GM23338 (cell line): ENCODE data around the gene TMEM98. TPM values are rescaled to one million over a fixed set of nuclear protein-coding genes. Genes with fewer than 3 reads are reported as not detected.
A peak's percentile ranks its signal among the peaks of the same experiment; 100 is the strongest.

ENCODE experiments used
- ATAC-seq: fragments of 200-7000 bp; cut with Tn5 transposase; 3 replicates; pipeline ENCODE4 v1.9.1; 2020
- DNase-seq: peaks from one replicate; pipeline ENCODE4 v3.0.0-alpha.2; 2015; ENCODE audit warnings: low spot score
- H2AFZ ChIP-seq: fragments of 200-600 bp; sonication (generic); 2 replicates; pipeline ENCODE4 v1.8.0; 2016; ENCODE audit warnings: antibody characterized with exemption, mild to moderate bottlenecking, moderate library complexity
- H3F3A ChIP-seq: fragments of 200-600 bp; sonication (generic); replicated peaks from 2 replicates; pipeline ENCODE4 v1.8.0; 2017; ENCODE audit warnings: antibody characterized with exemption, mixed run types, low read depth
- H3K27ac ChIP-seq: fragments of 200-600 bp; sonication (generic); 2 replicates; pipeline ENCODE4 v1.6.1; 2016; ENCODE audit warnings: low read depth
- H3K27me3 ChIP-seq: fragments of 200-600 bp; sonication (generic); 2 replicates; pipeline ENCODE4 v1.8.0; 2016; ENCODE audit warnings: mild to moderate bottlenecking, mixed run types, moderate library complexity; ENCODE audit not compliant: insufficient read depth
- H3K36me3 ChIP-seq: fragments of 200-600 bp; sonication (generic); 2 replicates; pipeline ENCODE4 v1.8.0; 2016; ENCODE audit warnings: mild to moderate bottlenecking; ENCODE audit not compliant: insufficient read depth
- H3K4me1 ChIP-seq: fragments of 200-600 bp; sonication (generic); 2 replicates; pipeline ENCODE4 v1.8.0; 2016; ENCODE audit warnings: mild to moderate bottlenecking, moderate library complexity; ENCODE audit not compliant: insufficient read depth
- H3K4me2 ChIP-seq: fragments of 200-600 bp; sonication (generic); 2 replicates; pipeline ENCODE4 v1.7.1; 2017; ENCODE audit warnings: mixed run types
- H3K4me3 ChIP-seq: fragments of 200-600 bp; sonication (generic); 2 replicates; pipeline ENCODE4 v1.6.1; 2016; ENCODE audit warnings: mixed run types
- H3K79me2 ChIP-seq: fragments of 200-600 bp; sonication (generic); replicated peaks from 2 replicates; pipeline ENCODE4 v1.8.0; 2017; ENCODE audit warnings: mild to moderate bottlenecking; ENCODE audit not compliant: insufficient read depth
- H3K9me2 ChIP-seq: fragments of 200-600 bp; sonication (generic); 2 replicates; pipeline ENCODE4 v1.8.0; 2017; ENCODE audit not compliant: insufficient read depth
- H4K20me1 ChIP-seq: fragments of 200-600 bp; sonication (generic); replicated peaks from 2 replicates; pipeline ENCODE4 v1.8.0; 2017; ENCODE audit warnings: mild to moderate bottlenecking; ENCODE audit not compliant: insufficient read depth
- H3K27ac Mint-ChIP-seq: 2 replicates; pipeline ENCODE4 v1.8.0; 2020; ENCODE audit warnings: inconsistent platforms, mild to moderate bottlenecking, moderate library complexity, mixed read lengths
- H3K27me3 Mint-ChIP-seq: 3 replicates; pipeline ENCODE4 v1.8.0; 2022; ENCODE audit warnings: low read depth, mild to moderate bottlenecking, moderate library complexity, mixed read lengths, inconsistent platforms; ENCODE audit not compliant: insufficient read depth, poor library complexity
- H3K36me3 Mint-ChIP-seq: 3 replicates; pipeline ENCODE4 v1.8.0; 2021; ENCODE audit warnings: low read depth, mild to moderate bottlenecking, inconsistent platforms, moderate library complexity, mixed read lengths
- H3K4me1 Mint-ChIP-seq: 3 replicates; pipeline ENCODE4 v1.8.0; 2020; ENCODE audit warnings: mild to moderate bottlenecking, inconsistent platforms, mixed read lengths
- H3K4me3 Mint-ChIP-seq: 3 replicates; pipeline ENCODE4 v1.8.0; 2021; ENCODE audit warnings: moderate library complexity, mild to moderate bottlenecking, inconsistent platforms, mixed read lengths
- H3K9me3 Mint-ChIP-seq: 3 replicates; pipeline ENCODE4 v1.8.0; 2020; ENCODE audit warnings: moderate library complexity, mild to moderate bottlenecking, inconsistent platforms, mixed read lengths
- CREB1 ChIP-seq: fragments of 250-450 bp; sonication (Bioruptor Pico); IDR thresholded peaks from 2 replicates; pipeline ENCODE4 v1.5.0; 2020; ENCODE audit warnings: low read depth, mild to moderate bottlenecking, moderate library complexity
- CTCF ChIP-seq, 2 experiments: fragments of 200-600 bp in 1 of 2; sonication (generic) in 1 of 2; conservative IDR thresholded peaks; 2 replicates each; pipeline versions ENCODE4 v1.5.1 to v1.6.1; 2016 to 2017; ENCODE audit warnings: antibody characterized with exemption in 2 of 2, low read depth in 2 of 2, mild to moderate bottlenecking in 2 of 2, moderate library complexity in 1 of 2
- ETS1 ChIP-seq: IDR thresholded peaks from 2 replicates; pipeline ENCODE4 v1.6.1; 2016; ENCODE audit warnings: antibody characterized with exemption
- EZH2 ChIP-seq: fragments of 200-600 bp; sonication (generic); IDR thresholded peaks from one replicate; pipeline ENCODE4 v1.8.0; 2017; ENCODE audit warnings: antibody characterized with exemption, mild to moderate bottlenecking, low read depth; ENCODE audit not compliant: unreplicated experiment
- EZH2phosphoT487 ChIP-seq: fragments of 200-600 bp; sonication (generic); IDR thresholded peaks from one replicate; pipeline ENCODE4 v1.8.1; 2018; ENCODE audit warnings: antibody characterized with exemption; ENCODE audit not compliant: unreplicated experiment
- NANOG ChIP-seq: IDR thresholded peaks from 2 replicates; pipeline ENCODE4 v1.6.1; 2016; ENCODE audit warnings: antibody characterized with exemption, borderline replicate concordance
- REST ChIP-seq: IDR thresholded peaks from one replicate; pipeline ENCODE4 v1.6.1; 2018; ENCODE audit warnings: antibody characterized with exemption; ENCODE audit not compliant: unreplicated experiment
- STAT1 ChIP-seq: IDR thresholded peaks from one replicate; pipeline ENCODE4 v1.6.1; 2016; ENCODE audit warnings: antibody characterized with exemption; ENCODE audit not compliant: unreplicated experiment
- ZNF114 ChIP-seq: fragments of 250-450 bp; sonication (Bioruptor Pico); IDR thresholded peaks from 2 replicates; pipeline ENCODE4 v1.5.0; 2020; ENCODE audit warnings: mild to moderate bottlenecking, moderate library complexity
- ZNF462 ChIP-seq: fragments of 250-450 bp; sonication (Bioruptor Pico); IDR thresholded peaks from 2 replicates; pipeline ENCODE4 v1.5.0; 2020; ENCODE audit warnings: mild to moderate bottlenecking, moderate library complexity
- polyA plus RNA-seq: library from polyadenylated mRNA; unstranded; fragments of >200 nt; fragmentation: Nextera tagmentation; extraction: Ambion mirVana; gene quantifications from 2 replicates; pipeline ENCODE4 v1.2.1, GENCODE V29; 2016
- total RNA-seq: library from RNA; depleted of rRNA; stranded (reverse); fragments of >200 nt; shearing (Covaris generic); gene quantifications from 2 replicates; pipeline ENCODE4 v1.2.3, GENCODE V29; 2014

Gene TMEM98
- total and polyA plus RNA-seq, 2 experiments from 2014 or later: 60.4 to 94.8 TPM

GRCh38 chr17:32929588-32929987 is 1.6 kb downstream of the TMEM98 start:
- Mint-ChIP-seq H3K27me3 (peaks cover 2% of the 10 kb centered on the region), H3K4me1 (peaks cover 8% of the 10 kb centered on the region; the same call in 1 of the 3 replicates), H3K36me3 (peaks cover 26% of the 10 kb centered on the region; the same call in 2 of the 3 replicates), H3K4me3 (no peak overlapping the region; the same call in 2 of the 3 replicates), H3K27ac (no peak overlapping the region), H3K9me3 (no peaks in the 10 kb centered on the region)
- Histone ChIP-seq H3K36me3 (peaks cover 7% of the 10 kb centered on the region; the same call in 1 of the 2 replicates), H3K4me1 (peaks cover 25% of the 10 kb centered on the region), H3K4me2 (peak overlapping the region; percentile 90), H2AFZ (no peak overlapping the region), H3K79me2 (peaks cover 15% of the 10 kb centered on the region), H3F3A (peaks cover 6% of the 10 kb centered on the region), H3K27me3 (peaks cover 11% of the 10 kb centered on the region), H3K9me2 (peaks cover 10% of the 10 kb centered on the region), H4K20me1 (peaks cover 7% of the 10 kb centered on the region; the same call in 1 of the 2 replicates), H3K4me3 (peak overlapping the region; percentile 71), H3K27ac (peak overlapping the region; percentile 30; the same call in 1 of the 2 replicates)
- no peak for TF ChIP-seq ZNF114
- no peak for TF ChIP-seq CREB1
- no peak for TF ChIP-seq CTCF (conservative IDR thresholded peaks at IDR 0.05; ENCODE audit: low read depth in 2 of 2)
- TF ChIP-seq REST: no peak
- TF ChIP-seq STAT1: no peak
- TF ChIP-seq EZH2phosphoT487: no peak
- TF ChIP-seq EZH2: no peak
- no peak for TF ChIP-seq NANOG
- no peak for TF ChIP-seq ETS1
- no peak for TF ChIP-seq ZNF462 (CRISPR knock-in tag)
- DNase-seq: no peak
- ATAC-seq: no peak; the same call in 2 of the 3 replicates
